Testis (tissue), 2 donors: ENCODE results near the gene LCP2.

Experiments used
- POLR2A ChIP-seq: fragments of 450-650 bp; IDR thresholded peaks from one replicate; pipeline ENCODE4 v1.6.1; 2017; ENCODE audit warnings: antibody characterized with exemption, mild to moderate bottlenecking, moderate library complexity
- TF ChIP-seq, protein P1 (sequence below), 3 experiments: fragments of 450-650 bp in 2 of 3; fragments of 200-600 bp in 1 of 3; sonication (generic) in 1 of 3; IDR thresholded peaks; one replicate each; pipeline ENCODE4 v1.5.1; 2016 to 2019; ENCODE audit warnings: antibody characterized with exemption in 3 of 3, mild to moderate bottlenecking in 2 of 3, moderate library complexity in 1 of 3

GRCh38 chr5:170261528-170262043 lies 36.0 kb downstream of the LCP2 start:
- TF ChIP-seq POLR2A, result no peak
- TF ChIP-seq, protein P1, sequence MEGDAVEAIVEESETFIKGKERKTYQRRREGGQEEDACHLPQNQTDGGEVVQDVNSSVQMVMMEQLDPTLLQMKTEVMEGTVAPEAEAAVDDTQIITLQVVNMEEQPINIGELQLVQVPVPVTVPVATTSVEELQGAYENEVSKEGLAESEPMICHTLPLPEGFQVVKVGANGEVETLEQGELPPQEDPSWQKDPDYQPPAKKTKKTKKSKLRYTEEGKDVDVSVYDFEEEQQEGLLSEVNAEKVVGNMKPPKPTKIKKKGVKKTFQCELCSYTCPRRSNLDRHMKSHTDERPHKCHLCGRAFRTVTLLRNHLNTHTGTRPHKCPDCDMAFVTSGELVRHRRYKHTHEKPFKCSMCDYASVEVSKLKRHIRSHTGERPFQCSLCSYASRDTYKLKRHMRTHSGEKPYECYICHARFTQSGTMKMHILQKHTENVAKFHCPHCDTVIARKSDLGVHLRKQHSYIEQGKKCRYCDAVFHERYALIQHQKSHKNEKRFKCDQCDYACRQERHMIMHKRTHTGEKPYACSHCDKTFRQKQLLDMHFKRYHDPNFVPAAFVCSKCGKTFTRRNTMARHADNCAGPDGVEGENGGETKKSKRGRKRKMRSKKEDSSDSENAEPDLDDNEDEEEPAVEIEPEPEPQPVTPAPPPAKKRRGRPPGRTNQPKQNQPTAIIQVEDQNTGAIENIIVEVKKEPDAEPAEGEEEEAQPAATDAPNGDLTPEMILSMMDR (IDR thresholded peaks at IDR 0.05), result no peak
